SU-DHL-6 (cell line): ENCODE results near the gene TMEM267.

ENCODE experiments used
- H2AFZ ChIP-seq: fragments of 200-600 bp; sonication (generic); 2 replicates; pipeline ENCODE4 v1.6.1; 2014; ENCODE audit warnings: low read depth, mild to moderate bottlenecking, moderate library complexity, mixed read lengths, antibody characterized with exemption, low read length; ENCODE audit not compliant: severe bottlenecking
- H3F3A ChIP-seq: fragments of 200-600 bp; shearing (Covaris generic); 2 replicates; pipeline ENCODE4 v1.6.0; 2016; ENCODE audit warnings: antibody characterized with exemption, mild to moderate bottlenecking; ENCODE audit not compliant: insufficient read depth
- H3K27ac ChIP-seq: fragments of 200-600 bp; sonication (generic); 2 replicates; pipeline ENCODE4 v1.5.1; 2016; ENCODE audit warnings: low read depth, mild to moderate bottlenecking, low read length, moderate library complexity, mixed read lengths
- H3K27me3 ChIP-seq: fragments of 200-600 bp; sonication (generic), shearing (Covaris generic); 2 replicates; pipeline ENCODE4 v1.6.0; 2014; ENCODE audit warnings: mild to moderate bottlenecking, low read length
- H3K36me3 ChIP-seq: fragments of 200-600 bp; sonication (generic); 2 replicates; pipeline ENCODE4 v1.6.1; 2014; ENCODE audit warnings: mild to moderate bottlenecking, low read length, mixed read lengths
- H3K4me2 ChIP-seq: fragments of 300-600, 200-600 bp; shearing (Covaris generic), sonication (generic); 2 replicates; pipeline ENCODE4 v1.6.0; 2014; ENCODE audit warnings: low read length, low read depth, mild to moderate bottlenecking; ENCODE audit not compliant: poor library complexity, severe bottlenecking
- H3K4me3 ChIP-seq: fragments of 200-600 bp; sonication (generic); 2 replicates; pipeline ENCODE4 v1.5.1; 2014; ENCODE audit warnings: antibody characterized with exemption, low read length, mild to moderate bottlenecking, mixed read lengths; ENCODE audit not compliant: insufficient read depth, poor library complexity, severe bottlenecking
- H3K79me2 ChIP-seq: fragments of 200-600 bp; sonication (generic); 2 replicates; pipeline ENCODE4 v1.6.1; 2014; ENCODE audit warnings: mild to moderate bottlenecking, low read length, moderate library complexity; ENCODE audit not compliant: insufficient read depth
- H3K9ac ChIP-seq: fragments of 200-600 bp; sonication (generic); 2 replicates; pipeline ENCODE4 v1.7.0; 2014; ENCODE audit warnings: mild to moderate bottlenecking, low read length
- H3K9me2 ChIP-seq: fragments of 200-600 bp; sonication (generic); replicated peaks from 2 replicates; pipeline ENCODE4 v1.6.1; 2014; ENCODE audit warnings: low read length; ENCODE audit not compliant: insufficient read depth
- H3K9me3 ChIP-seq: fragments of 200-600 bp; sonication (generic); 2 replicates; pipeline ENCODE4 v1.6.1; 2014; ENCODE audit warnings: low read length, mixed read lengths; ENCODE audit not compliant: insufficient read depth
- H4K20me1 ChIP-seq: fragments of 200-600 bp; sonication (generic); 2 replicates; pipeline ENCODE4 v1.6.1; 2014; ENCODE audit warnings: low read depth, mild to moderate bottlenecking, antibody characterized with exemption, low read length, moderate library complexity, mixed read lengths
- EZH2phosphoT487 ChIP-seq: fragments of 200-600 bp; sonication (generic), shearing (Covaris generic); conservative IDR thresholded peaks from 2 replicates; pipeline ENCODE4 v1.6.1; 2018; ENCODE audit warnings: mild to moderate bottlenecking, antibody characterized with exemption, low read length, moderate library complexity, mixed read lengths
- TF ChIP-seq, protein P1 (sequence below): fragments of 200-600 bp; sonication (generic); IDR thresholded peaks from one replicate; pipeline ENCODE4 v1.5.1; 2017; ENCODE audit warnings: antibody characterized with exemption, mild to moderate bottlenecking, low read length, moderate library complexity; ENCODE audit not compliant: insufficient read depth, poor library complexity, severe bottlenecking

TMEM267 gene

GRCh38 chr5:43485406-43485805, 1.7 kb upstream of the TMEM267 start:
- H2AFZ ChIP-seq, result no peak overlapping the region
- no peak overlapping the region for H3K27ac ChIP-seq
- H3K4me2 ChIP-seq, result no peak overlapping the region

DNA sequence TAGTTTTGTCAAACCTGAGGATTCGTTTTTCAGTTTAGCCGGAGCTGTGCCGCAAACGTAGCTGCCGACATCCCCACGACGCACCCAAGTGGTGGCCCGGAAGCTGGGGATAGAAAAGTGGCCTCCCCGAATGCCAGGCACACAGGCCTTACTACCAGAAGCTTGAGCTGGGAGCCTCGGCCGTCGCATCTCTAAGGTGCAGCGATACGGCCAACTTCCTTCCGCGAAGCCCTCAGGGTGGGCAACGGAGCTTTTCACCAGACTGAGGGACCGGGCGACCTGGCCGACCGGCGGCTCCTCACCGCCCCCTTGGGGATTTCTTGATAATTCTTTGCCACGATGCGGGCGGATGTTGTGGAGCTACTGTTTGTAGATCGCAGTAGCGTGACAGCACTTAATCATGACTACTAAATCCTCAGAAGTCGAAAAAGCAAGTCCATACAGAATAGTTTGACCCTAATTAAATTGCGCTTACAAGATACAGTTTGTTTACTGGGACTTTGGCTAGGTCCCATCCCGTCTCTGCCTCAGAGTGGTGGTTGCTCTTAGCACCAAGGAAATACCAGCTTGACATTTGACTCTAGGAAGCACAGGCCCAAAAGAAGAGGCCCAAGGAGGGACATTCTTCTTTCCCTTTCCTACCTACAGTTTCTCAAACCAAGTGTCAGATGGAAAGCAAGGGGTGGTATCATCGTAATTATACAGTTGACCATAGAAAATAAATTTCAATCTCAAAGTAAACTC, 613 bp upstream of the TMEM267 start:
- peak overlapping the region; percentile 93 for H3K4me2 ChIP-seq
- no peaks in the 10 kb centered on the region for H3K9me2 ChIP-seq
- peaks cover 28% of the 10 kb centered on the region for H3K79me2 ChIP-seq
- no peaks in the 10 kb centered on the region for H3K27me3 ChIP-seq
- TF ChIP-seq EZH2phosphoT487, result no peak
- TF ChIP-seq, protein P1, sequence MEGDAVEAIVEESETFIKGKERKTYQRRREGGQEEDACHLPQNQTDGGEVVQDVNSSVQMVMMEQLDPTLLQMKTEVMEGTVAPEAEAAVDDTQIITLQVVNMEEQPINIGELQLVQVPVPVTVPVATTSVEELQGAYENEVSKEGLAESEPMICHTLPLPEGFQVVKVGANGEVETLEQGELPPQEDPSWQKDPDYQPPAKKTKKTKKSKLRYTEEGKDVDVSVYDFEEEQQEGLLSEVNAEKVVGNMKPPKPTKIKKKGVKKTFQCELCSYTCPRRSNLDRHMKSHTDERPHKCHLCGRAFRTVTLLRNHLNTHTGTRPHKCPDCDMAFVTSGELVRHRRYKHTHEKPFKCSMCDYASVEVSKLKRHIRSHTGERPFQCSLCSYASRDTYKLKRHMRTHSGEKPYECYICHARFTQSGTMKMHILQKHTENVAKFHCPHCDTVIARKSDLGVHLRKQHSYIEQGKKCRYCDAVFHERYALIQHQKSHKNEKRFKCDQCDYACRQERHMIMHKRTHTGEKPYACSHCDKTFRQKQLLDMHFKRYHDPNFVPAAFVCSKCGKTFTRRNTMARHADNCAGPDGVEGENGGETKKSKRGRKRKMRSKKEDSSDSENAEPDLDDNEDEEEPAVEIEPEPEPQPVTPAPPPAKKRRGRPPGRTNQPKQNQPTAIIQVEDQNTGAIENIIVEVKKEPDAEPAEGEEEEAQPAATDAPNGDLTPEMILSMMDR, result peak; percentile 63
- H3K36me3 ChIP-seq, result peaks cover 11% of the 10 kb centered on the region
- peak overlapping the region; percentile 80 for H3K9ac ChIP-seq
- H3K4me3 ChIP-seq, result peak overlapping the region; percentile 77
- H4K20me1 ChIP-seq, result no peaks in the 10 kb centered on the region
- H3K27ac ChIP-seq, result peak overlapping the region; percentile 90
- H3K9me3 ChIP-seq, result no peaks in the 10 kb centered on the region
- H3F3A ChIP-seq, result peaks cover 29% of the 10 kb centered on the region
- H2AFZ ChIP-seq, result peak overlapping the region; percentile 66

More at GRCh38 chr5:43485406-43485805, 1.7 kb upstream of the TMEM267 start:
- Histone ChIP-seq H3K9me2 (no peaks in the 10 kb centered on the region), H3F3A (peaks cover 30% of the 10 kb centered on the region), H3K36me3 (peaks cover 22% of the 10 kb centered on the region), H3K9ac (peak overlapping the region; percentile 80; the same call in 1 of the 2 replicates), H3K79me2 (peaks cover 22% of the 10 kb centered on the region), H3K9me3 (no peaks in the 10 kb centered on the region), H3K4me3 (no peak overlapping the region), H3K27me3 (no peaks in the 10 kb centered on the region), H4K20me1 (no peaks in the 10 kb centered on the region)
- no peak for TF ChIP-seq EZH2phosphoT487
- TF ChIP-seq, protein P1, result no peak

DNA sequence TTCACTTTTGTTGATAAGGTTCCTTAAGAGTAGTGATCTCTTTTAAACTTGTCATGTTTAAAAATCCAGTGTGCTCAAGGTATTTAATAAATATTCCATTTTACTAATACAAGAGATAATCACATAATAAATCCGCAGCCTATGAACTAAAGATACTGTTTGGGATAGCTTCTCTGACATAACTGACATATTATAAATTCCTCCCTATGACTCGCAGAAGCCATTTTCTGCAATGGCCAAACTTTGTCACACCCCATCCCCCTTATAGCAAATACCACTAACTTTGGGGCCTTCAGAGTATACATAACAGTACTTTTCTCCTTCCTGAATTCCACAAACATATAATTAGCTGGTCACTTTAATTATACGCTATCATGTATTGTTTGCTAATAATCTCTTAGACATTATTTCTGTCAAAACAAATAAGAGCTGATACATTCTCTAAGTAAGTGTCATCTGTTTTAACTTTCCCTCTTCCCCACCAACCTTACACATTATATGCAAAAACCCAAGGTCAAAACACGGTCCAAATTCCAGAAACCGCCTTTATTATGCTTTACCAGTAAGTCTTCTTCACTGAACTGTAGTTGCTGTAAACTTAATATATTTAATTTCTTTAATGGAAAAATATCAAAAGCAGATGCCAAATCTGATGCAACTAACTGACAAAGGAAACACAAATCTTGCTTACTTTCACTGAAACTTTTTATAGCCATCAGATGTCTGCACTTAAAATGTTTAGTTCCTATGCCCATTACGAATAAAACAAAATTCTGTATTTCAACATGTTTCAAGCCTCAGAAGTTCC, 971 bp downstream of the TMEM267 start:
- Histone ChIP-seq H2AFZ (peak overlapping the region; percentile 66), H3K27me3 (no peaks in the 10 kb centered on the region), H3K9me3 (no peaks in the 10 kb centered on the region), H3K27ac (peak overlapping the region; percentile 90), H3K79me2 (peaks cover 32% of the 10 kb centered on the region), H3K36me3 (peaks cover 2% of the 10 kb centered on the region; the same call in 1 of the 2 replicates), H3F3A (peaks cover 29% of the 10 kb centered on the region), H3K4me3 (peak overlapping the region; percentile 77), H3K4me2 (peak overlapping the region; percentile 93), H3K9ac (peak overlapping the region; percentile 80), H4K20me1 (no peaks in the 10 kb centered on the region), H3K9me2 (no peaks in the 10 kb centered on the region)
- TF ChIP-seq, protein P1, result no peak
- no peak for TF ChIP-seq EZH2phosphoT487
